ENCODE data around the gene UBE2R2. TPM values are rescaled to one million over a fixed set of nuclear protein-coding genes. Genes with fewer than 3 reads are reported as not detected.

Gene UBE2R2
- total and polyA plus RNA-seq, 2 of the 8 experiments (the other 6 are each of a cell fraction or from before 2014, with no cell fraction given) = 19.4 to 42.1 TPM

- Histone ChIP-seq H3K4ac (replicated peaks; ENCODE audit: insufficient read length, low read depth, low read length) (no peak overlapping the region), H2AK5ac (ENCODE audit: low read depth, low read length) (no peak overlapping the region), H4K8ac (ENCODE audit: extremely low read depth, insufficient read depth, low read length) (no peak overlapping the region; the same call in 1 of the 2 replicates), H4K91ac (replicated peaks; ENCODE audit: insufficient read length, low read length) (no peak overlapping the region), H4K5ac (ENCODE audit: insufficient read length, low read depth, low read length) (no peak overlapping the region), H2AFZ (ENCODE audit: low read length) (no peak overlapping the region), H2BK5ac (ENCODE audit: low read depth, low read length) (no peak overlapping the region; the same call in 1 of the 2 replicates), H4K20me1 (replicated peaks in 1 of 2; ENCODE audit: control insufficient read depth in 1 of 2, insufficient read depth in 2 of 2, low read length in 2 of 2) (peaks cover 3 to 8% of the 10 kb centered on the region in 2 experiments), H3K23me2 (ENCODE audit: low read depth, low read length) (no peaks in the 10 kb centered on the region), H3K4me2 (ENCODE audit: insufficient read depth in 1 of 2, low read depth in 2 of 2, low read length in 2 of 2) (no peak overlapping the region), H2BK15ac (ENCODE audit: low read length) (no peak overlapping the region), H3K14ac (ENCODE audit: insufficient read length) (no peak overlapping the region), H3K27me3 (replicated peaks in 1 of 4; ENCODE audit: control insufficient read depth in 3 of 4, extremely low read depth in 1 of 4, insufficient read depth in 3 of 4, low read length in 3 of 4) (no peaks in the 10 kb centered on the region), H2BK20ac (ENCODE audit: low read length) (no peak overlapping the region), H3K56ac (replicated peaks; ENCODE audit: insufficient read length, low read depth, low read length) (no peak overlapping the region), H3K4me1 (replicated peaks in 1 of 4; ENCODE audit: control insufficient read depth in 3 of 4, insufficient read depth in 4 of 4, low read length in 3 of 4) (peaks cover 0 to 3% (median 0%) of the 10 kb centered on the region in 4 experiments; a peak in 1 of 7 replicates), H3K9me3 (ENCODE audit: insufficient read depth in 2 of 2, low read depth in 1 of 2, low read length in 1 of 2) (no peaks in the 10 kb centered on the region), H2BK12ac (ENCODE audit: low read depth, low read length) (no peak overlapping the region), H3K79me2 (ENCODE audit: control insufficient read depth in 1 of 2, insufficient read depth in 2 of 2, low read length in 2 of 2) (peaks cover 4 to 82% of the 10 kb centered on the region in 2 experiments; a peak in 3 of 4 replicates), H3K79me1 (ENCODE audit: low read depth, low read length) (peaks cover 3% of the 10 kb centered on the region), H2BK120ac (replicated peaks; ENCODE audit: low read depth, low read length) (no peak overlapping the region), H3K36me3 (ENCODE audit: control insufficient read depth in 2 of 4, insufficient read depth in 4 of 4, low read length in 3 of 4) (no peaks in the 10 kb centered on the region), H3K4me3 (ENCODE audit: extremely low read depth in 1 of 4, insufficient read depth in 2 of 4, low read depth in 3 of 4, low read length in 4 of 4) (no peak overlapping the region), H3K27ac (ENCODE audit: low read depth, low read length) (no peak overlapping the region), H3K23ac (ENCODE audit: insufficient read length) (no peak overlapping the region), H3K9ac (replicated peaks in 1 of 4; ENCODE audit: extremely low read depth in 1 of 4, low read depth in 3 of 4, low read length in 3 of 4) (no peak overlapping the region), H3K18ac (ENCODE audit: extremely low read depth, low read length) (no peak overlapping the region)
- peak in 1 of 2 experiments; percentile 41 for DNase-seq (ENCODE audit: low read depth in 1 of 2, low spot score in 2 of 2)
- TF ChIP-seq NRF1 (IDR thresholded peaks at IDR 0.05; ENCODE audit: low read depth, low read length) = no peak
- TF ChIP-seq SUZ12 (IDR thresholded peaks at IDR 0.05; ENCODE audit: low read length) = no peak
- TF ChIP-seq EGR1 (IDR thresholded peaks at IDR 0.05; ENCODE audit: borderline replicate concordance, low read depth, low read length) = no peak
- TF ChIP-seq TEAD4 (IDR thresholded peaks at IDR 0.05; ENCODE audit: low read depth, low read length) = no peak
- no peak for TF ChIP-seq BRCA1 (IDR thresholded peaks at IDR 0.05; ENCODE audit: low read depth, low read length)
- TF ChIP-seq TAF7 (optimal IDR thresholded peaks at IDR 0.05; ENCODE audit: borderline replicate concordance, low read depth, low read length) = no peak
- no peak for TF ChIP-seq SP4 (IDR thresholded peaks at IDR 0.05; ENCODE audit: low read length)
- TF ChIP-seq SP1 (IDR thresholded peaks at IDR 0.05; ENCODE audit: low read depth, low read length) = no peak
- no peak for TF ChIP-seq POU5F1 (IDR thresholded peaks at IDR 0.05; ENCODE audit: low read depth, low read length)
- no peak for FAIRE-seq
- ChIA-PET POLR2A (ENCODE audit: partially characterized antibody) (no interaction called here), CTCF (ENCODE audit: partially characterized antibody) (interaction anchor here (0.7 to 1.4 kb wide), 3 partner anchors 13 to 206 kb away, joined by 3 to 5 read pairs (median 3); no protein-coding TSS in a partner anchor)
- WGBS, 2 experiments (ENCODE audit: extremely low coverage in 1 of 2, insufficient coverage in 1 of 2, insufficient read length in 1 of 2, insufficient replicate concordance in 2 of 2, low coverage in 1 of 2, low lambda C conversion rate in 2 of 2, missing lambda C conversion rate in 1 of 2) = 96% methylated on average over 11 of the region's 11 CpGs; no CpG with 5 or more reads in 1 of the 2 experiments
Measured at GRCh38 chr9:33867747-33868439, 50.9 kb downstream of the UBE2R2 start.
